Muscle layer of colon (tissue), 2 donors: ENCODE results near the gene MKRN2.

Source experiments
- H3K27ac ChIP-seq: one replicate; pipeline ENCODE4 v1.7.0; 2013; ENCODE audit warnings: low read depth, mild to moderate bottlenecking, low read length, moderate library complexity
- H3K27me3 ChIP-seq, 2 donors: one replicate each; pipeline ENCODE4 v1.7.0; 2013; ENCODE audit warnings: low read length in 2 of 2, mild to moderate bottlenecking in 2 of 2; ENCODE audit not compliant: insufficient read depth in 2 of 2, control insufficient read depth in 1 of 2
- H3K36me3 ChIP-seq: one replicate; pipeline ENCODE4 v1.7.0; 2013; ENCODE audit warnings: mild to moderate bottlenecking, low read length; ENCODE audit not compliant: insufficient read depth
- H3K4me1 ChIP-seq: one replicate; pipeline ENCODE4 v1.7.0; 2013; ENCODE audit warnings: mild to moderate bottlenecking, low read length; ENCODE audit not compliant: insufficient read depth
- H3K4me3 ChIP-seq, 2 donors: one replicate each; pipeline ENCODE4 v1.7.0; 2013; ENCODE audit warnings: low read length in 2 of 2, low read depth in 1 of 2, mild to moderate bottlenecking in 1 of 2, moderate library complexity in 1 of 2
- H3K9ac ChIP-seq: one replicate; pipeline ENCODE4 v1.7.0; 2013; ENCODE audit warnings: low read length
- H3K9me3 ChIP-seq: one replicate; pipeline ENCODE4 v1.7.0; 2013; ENCODE audit warnings: mild to moderate bottlenecking, low read length
- donor health status: abdominal sarcoma.
- donor health status: Adenocarcinoma of cecum.

MKRN2 gene, protein sequence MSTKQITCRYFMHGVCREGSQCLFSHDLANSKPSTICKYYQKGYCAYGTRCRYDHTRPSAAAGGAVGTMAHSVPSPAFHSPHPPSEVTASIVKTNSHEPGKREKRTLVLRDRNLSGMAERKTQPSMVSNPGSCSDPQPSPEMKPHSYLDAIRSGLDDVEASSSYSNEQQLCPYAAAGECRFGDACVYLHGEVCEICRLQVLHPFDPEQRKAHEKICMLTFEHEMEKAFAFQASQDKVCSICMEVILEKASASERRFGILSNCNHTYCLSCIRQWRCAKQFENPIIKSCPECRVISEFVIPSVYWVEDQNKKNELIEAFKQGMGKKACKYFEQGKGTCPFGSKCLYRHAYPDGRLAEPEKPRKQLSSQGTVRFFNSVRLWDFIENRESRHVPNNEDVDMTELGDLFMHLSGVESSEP

DNA sequence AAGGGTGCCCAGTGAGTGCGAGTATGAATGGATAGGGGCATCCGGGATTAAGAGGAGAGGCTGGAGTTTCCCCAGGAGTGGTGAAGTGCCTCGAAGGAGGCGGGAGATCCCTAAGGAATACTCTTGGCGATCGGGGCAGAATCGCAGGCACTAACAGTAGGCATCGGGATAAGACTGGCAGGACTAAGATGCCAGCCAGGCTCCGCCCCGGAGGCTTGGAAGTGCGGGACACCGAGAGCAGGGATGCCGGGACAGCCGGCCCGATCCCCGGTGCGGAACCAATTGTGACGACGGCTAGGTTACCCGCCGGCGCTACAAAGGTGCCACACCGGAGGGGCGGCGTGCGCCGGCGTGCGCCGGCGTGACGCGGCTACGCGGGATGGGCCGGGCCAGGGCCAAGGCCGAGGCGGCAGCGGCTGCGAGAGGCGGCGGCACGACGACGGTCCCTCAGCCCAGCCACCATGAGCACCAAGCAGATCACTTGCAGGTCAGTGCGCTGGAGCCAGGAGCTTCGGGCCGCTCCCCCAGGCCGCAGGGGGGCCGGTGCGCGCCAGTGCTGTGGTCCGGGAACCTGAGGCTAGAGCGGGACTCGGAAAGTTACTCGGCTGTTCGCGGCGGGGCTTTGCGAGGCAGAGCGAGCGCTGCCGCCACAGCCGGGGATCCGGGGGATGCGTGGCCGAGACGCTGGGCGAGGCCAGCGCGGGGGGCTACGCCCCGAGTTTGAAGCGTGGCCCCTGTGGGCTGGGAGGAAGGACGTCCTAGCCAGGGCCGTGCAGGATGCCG is at the start of gene MKRN2:
MKRN2 (plus strand) TSS at position 398 of the 783 bp plus-strand sequence; CDS start at position 462, 64 bp downstream.
- Histone ChIP-seq H3K27me3 (peaks cover 0 to 5% of the 10 kb centered on the region in 2 donors), H3K9ac (peak within 1 kb of the TSS; percentile 85), H3K4me3 (peak within 1 kb of the TSS; percentile 93), H3K4me1 (peaks cover 21% of the 10 kb centered on the region), H3K36me3 (no peaks in the 10 kb centered on the region), H3K9me3 (no peaks in the 10 kb centered on the region), H3K27ac (peak within 1 kb of the TSS; percentile 97)

DNA sequence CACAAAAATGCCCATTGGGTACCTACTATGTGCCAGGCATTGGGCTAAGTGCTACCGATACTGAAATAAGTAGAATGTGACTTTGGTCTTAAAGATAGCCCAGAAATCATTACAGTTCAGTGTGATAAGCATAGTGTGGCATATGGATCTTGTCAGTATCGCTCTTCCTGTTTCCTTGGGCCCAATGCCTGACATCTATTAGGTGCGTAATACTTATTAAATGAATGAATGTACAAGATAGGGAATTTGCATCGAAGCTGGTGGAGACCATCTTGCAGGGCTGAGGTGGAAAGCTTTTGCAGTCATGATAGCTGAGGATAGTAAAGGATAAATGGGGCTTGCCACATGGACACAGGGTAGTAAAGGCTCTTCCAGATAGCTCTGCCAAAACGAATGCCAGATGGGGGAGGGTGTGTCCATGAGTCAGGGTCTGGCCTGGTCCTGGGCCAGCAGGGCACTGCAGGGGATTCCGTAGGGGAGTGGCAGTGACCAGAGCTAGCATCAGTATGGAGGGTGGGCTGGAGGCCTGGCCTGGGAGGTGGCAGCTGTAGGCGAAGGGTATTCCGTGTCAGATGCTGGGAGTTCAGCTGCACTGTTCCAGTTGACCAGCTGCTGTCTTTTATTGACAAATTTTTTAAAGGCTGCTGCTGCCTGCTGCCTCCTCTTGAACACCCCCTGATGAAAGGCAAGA is 49.2 kb upstream of the MKRN2 start:
- H3K27ac ChIP-seq: no peak overlapping the region
- H3K36me3 ChIP-seq: peaks cover 26% of the 10 kb centered on the region
- no peaks in the 10 kb centered on the region for H3K27me3 ChIP-seq
- H3K9me3 ChIP-seq: no peaks in the 10 kb centered on the region
- no peak overlapping the region for H3K4me3 ChIP-seq
- H3K4me1 ChIP-seq: no peaks in the 10 kb centered on the region
- H3K9ac ChIP-seq: no peak overlapping the region

DNA sequence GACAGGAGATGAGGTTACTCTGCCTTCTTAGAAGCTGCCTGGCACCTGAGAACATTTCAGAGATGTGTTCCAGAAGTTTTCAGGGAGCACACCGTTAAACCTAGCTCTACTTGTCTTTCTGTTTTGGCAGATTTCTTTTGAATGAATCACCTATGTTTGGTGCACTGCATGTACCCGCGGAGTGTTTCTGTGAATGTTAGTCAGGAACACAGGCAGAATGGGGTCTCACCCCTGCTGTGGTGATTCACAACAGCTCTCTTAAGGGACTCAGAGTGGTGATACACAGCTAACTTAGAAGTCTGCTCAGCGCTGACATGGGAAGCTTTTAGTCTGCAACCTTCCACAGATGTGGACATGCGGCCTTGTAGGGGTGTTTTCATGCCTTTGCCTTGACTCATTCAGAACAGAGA is 48.6 kb upstream of the MKRN2 start:
- Histone ChIP-seq H3K4me3 (no peak overlapping the region), H3K27ac (no peak overlapping the region), H3K36me3 (peaks cover 24% of the 10 kb centered on the region)

DNA sequence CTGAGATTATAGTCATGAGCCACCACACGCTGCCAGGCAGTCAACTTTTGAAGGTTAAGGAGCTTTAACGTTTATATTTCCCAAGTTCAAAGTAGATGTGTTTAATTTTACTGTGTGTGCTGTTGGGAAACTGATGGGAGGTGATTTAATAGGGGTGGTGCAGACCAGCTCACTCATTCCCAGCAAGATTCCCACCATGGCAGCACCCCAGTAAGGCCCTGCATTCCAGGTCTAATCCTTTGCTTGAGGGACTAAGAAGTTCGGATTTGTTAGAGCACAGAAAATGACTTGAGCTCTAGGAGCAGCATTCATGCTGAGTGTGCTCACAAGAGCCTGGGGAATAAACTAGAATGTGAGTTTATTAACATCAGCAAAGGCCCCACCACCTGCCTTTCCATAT is 47.4 kb upstream of the MKRN2 start:
- no peak overlapping the region for H3K4me3 ChIP-seq
- no peaks in the 10 kb centered on the region for H3K9me3 ChIP-seq
- H3K36me3 ChIP-seq: peaks cover 12% of the 10 kb centered on the region
- H3K27me3 ChIP-seq: no peaks in the 10 kb centered on the region
- H3K27ac ChIP-seq: no peak overlapping the region
- no peaks in the 10 kb centered on the region for H3K4me1 ChIP-seq
- H3K9ac ChIP-seq: no peak overlapping the region

More for the DNA sequence above, 48.6 kb upstream of the MKRN2 start:
- no peaks in the 10 kb centered on the region for H3K4me1 ChIP-seq
- no peaks in the 10 kb centered on the region for H3K9me3 ChIP-seq
- H3K9ac ChIP-seq: no peak overlapping the region
- H3K27me3 ChIP-seq: no peaks in the 10 kb centered on the region

DNA sequence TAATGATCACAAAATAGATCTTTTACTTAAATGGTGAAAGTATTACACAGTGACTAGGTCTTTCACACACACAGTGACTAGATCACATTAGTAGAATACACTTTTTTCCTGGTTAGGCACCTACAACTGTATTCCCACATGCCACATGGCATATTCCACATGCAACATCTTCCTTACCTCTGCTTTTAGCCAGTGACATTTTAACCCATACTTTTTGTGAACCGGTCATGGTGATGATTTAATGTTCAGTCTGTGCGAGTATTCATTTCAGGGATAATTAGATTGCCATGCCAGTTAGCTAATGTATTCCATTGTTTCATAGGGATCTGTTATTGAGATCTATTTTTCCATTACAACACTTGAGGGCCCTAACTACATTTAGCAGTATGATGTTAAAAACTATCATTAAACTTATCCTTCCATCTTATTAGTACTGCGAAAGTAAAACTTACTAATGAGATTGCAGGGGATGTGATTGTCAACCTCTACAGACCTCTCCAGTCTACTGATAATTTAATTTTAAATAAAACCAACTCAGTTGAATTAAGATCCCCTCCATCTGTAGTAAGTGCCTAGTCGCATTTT is 44.3 kb upstream of the MKRN2 start:
- H3K27me3 ChIP-seq: no peaks in the 10 kb centered on the region
- H3K9ac ChIP-seq: no peak overlapping the region
- no peak overlapping the region for H3K4me3 ChIP-seq
- H3K9me3 ChIP-seq: no peaks in the 10 kb centered on the region
- H3K4me1 ChIP-seq: no peaks in the 10 kb centered on the region
- H3K27ac ChIP-seq: no peak overlapping the region
- H3K36me3 ChIP-seq: peaks cover 10% of the 10 kb centered on the region

DNA sequence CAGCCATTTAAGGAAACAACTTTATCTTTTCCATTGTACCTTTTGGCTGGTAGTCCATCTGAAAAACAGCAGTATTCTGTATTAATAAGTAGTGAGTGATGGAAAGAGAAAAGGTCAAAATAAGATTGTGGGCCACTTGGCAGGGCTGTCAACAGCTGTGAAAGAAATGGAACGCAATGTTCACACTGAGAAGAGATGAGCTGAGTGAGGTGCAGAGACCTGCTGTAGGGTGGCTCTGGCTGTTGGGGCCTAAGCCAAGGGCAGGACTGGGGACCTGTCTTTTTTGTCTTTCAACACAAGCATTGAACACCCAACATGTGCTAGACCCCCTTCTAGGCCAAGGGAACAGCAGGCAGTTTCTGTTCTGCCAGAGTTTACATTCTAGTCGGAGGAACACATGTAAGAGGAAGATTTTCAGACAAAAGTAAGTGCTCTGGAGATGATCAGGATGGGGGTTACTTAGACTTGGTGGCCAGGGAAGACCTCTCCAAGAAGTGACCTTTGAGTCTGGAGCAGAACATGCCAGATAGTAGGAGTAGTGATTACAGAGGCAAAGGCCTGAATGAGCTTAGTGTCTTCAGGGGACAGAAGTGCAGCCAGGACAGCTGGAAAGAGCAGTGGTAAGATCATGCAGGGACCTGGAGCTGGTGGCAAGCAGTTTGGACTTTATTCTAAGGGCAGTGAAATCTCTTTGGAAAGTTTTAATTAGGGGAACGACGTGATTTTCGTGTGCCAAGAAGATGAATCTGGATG is 43.0 kb upstream of the MKRN2 start:
- no peak overlapping the region for H3K27ac ChIP-seq
- no peak overlapping the region for H3K9ac ChIP-seq
- no peaks in the 10 kb centered on the region for H3K9me3 ChIP-seq
- peaks cover 10% of the 10 kb centered on the region for H3K36me3 ChIP-seq
- no peaks in the 10 kb centered on the region for H3K27me3 ChIP-seq
- H3K4me1 ChIP-seq: no peaks in the 10 kb centered on the region
- no peak overlapping the region for H3K4me3 ChIP-seq

DNA sequence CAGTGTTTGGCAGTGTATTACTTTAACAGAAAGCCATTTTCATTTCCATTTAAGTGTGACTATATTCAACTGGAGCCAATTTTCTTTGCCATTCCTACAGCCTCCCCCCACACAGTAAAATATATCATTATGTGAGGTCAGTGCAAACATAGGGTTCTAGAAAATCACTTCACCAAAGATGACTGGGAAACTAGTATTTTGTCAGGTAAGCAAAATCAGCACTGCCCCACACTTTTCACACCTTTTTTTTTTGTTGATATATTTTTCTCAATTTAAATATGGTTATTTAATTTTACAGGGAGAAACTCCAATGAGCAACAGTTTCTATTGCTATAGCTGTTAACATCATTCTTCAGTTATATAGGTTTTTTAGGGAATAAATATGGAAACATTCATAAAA is 41.3 kb upstream of the MKRN2 start:
- H3K27me3 ChIP-seq: no peaks in the 10 kb centered on the region
- H3K9me3 ChIP-seq: no peaks in the 10 kb centered on the region
- H3K36me3 ChIP-seq: no peaks in the 10 kb centered on the region
- H3K27ac ChIP-seq: no peak overlapping the region
- no peaks in the 10 kb centered on the region for H3K4me1 ChIP-seq
- no peak overlapping the region for H3K4me3 ChIP-seq
- no peak overlapping the region for H3K9ac ChIP-seq

DNA sequence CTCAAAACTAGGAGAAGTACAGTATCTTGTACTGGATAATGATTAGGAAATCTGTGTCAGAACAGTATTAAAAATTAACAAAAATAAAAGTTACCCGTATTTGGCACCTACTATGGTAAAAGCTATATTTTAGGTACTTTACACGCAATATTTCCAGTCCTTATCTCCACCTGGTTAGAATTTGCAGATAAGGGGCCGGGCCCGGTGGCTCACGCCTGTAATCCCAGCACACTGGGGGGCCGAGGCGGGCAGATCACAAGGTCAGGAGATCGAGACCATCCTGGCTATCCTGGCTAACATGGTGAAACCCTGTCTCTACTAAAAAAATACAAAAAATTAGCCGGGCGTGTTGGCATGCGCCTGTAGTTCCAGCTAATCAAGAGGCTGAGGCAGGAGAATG is 40.0 kb upstream of the MKRN2 start:
- H3K27me3 ChIP-seq: no peaks in the 10 kb centered on the region
- no peaks in the 10 kb centered on the region for H3K4me1 ChIP-seq
- H3K9me3 ChIP-seq: no peaks in the 10 kb centered on the region
- H3K4me3 ChIP-seq: no peak overlapping the region
- H3K27ac ChIP-seq: no peak overlapping the region
- H3K36me3 ChIP-seq: no peaks in the 10 kb centered on the region
- no peak overlapping the region for H3K9ac ChIP-seq

DNA sequence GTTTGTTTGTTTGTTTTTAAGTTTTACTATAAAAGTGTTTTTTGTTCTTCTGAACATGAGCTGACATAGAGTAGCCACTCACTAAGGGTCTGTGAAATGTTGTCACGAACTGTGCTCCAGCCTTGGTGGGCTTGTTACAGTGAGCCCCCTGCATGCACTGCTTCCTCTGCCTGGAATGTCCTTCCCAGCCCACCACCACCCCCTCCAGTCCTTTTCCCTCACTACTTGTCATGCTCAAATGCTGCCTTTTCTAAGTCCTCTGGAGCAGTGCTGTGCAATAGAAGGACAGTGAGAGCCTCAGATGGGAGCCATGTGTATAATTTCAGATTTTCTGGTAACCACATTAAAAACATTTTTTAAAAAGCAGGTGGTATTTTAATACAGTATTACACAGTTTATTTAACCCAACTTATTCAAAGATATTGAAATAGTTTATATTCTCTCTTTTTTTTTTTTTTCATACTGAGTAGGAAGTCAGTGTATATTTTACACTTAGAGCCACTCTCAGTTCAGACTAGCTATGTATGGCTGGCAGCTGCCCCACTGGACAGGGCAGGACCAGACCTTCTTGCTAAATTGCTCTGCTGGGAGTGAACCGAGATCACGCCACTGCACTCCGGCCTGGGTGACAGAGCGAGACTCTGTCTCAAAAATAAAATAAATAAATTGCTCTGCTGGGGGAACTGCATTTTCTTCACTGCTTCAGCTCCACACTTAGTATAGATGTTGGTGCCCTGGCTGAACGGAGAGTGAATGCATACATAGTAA is 38.4 kb upstream of the MKRN2 start:
- H3K4me1 ChIP-seq: no peaks in the 10 kb centered on the region
- H3K27me3 ChIP-seq: no peaks in the 10 kb centered on the region
- no peak overlapping the region for H3K4me3 ChIP-seq
- no peak overlapping the region for H3K9ac ChIP-seq
- no peaks in the 10 kb centered on the region for H3K9me3 ChIP-seq
- no peaks in the 10 kb centered on the region for H3K36me3 ChIP-seq
- no peak overlapping the region for H3K27ac ChIP-seq

DNA sequence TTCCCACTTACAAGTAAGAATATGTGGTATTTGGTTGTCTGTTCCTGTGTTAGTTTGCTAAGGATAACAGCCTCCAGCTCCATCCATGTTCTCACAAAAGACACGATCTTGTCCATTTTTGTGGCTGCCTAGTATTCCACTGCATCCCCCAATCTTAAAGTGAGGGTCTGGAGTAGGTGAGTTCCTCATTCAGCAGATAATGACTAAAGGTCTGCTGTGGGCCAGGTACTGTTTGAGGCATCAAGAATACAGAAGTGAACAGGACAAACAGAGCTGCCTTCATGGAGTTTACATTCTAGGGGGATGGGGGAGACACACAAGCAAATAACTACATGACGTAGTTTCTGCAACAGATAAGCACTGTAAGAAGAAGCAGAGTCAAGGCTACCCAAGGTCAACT is 35.9 kb upstream of the MKRN2 start:
- Histone ChIP-seq H3K27me3 (no peaks in the 10 kb centered on the region), H3K4me3 (no peak overlapping the region), H3K27ac (no peak overlapping the region), H3K9me3 (no peaks in the 10 kb centered on the region), H3K36me3 (no peaks in the 10 kb centered on the region), H3K9ac (no peak overlapping the region), H3K4me1 (no peaks in the 10 kb centered on the region)
